ENCODE data around the gene ASAP3. TPM values are rescaled to one million over a fixed set of nuclear protein-coding genes. Genes with fewer than 3 reads are reported as not detected.

Gene ASAP3
- total and polyA plus RNA-seq, 2 experiments from 2014 or later = 28.8 to 45.1 TPM

DNA sequence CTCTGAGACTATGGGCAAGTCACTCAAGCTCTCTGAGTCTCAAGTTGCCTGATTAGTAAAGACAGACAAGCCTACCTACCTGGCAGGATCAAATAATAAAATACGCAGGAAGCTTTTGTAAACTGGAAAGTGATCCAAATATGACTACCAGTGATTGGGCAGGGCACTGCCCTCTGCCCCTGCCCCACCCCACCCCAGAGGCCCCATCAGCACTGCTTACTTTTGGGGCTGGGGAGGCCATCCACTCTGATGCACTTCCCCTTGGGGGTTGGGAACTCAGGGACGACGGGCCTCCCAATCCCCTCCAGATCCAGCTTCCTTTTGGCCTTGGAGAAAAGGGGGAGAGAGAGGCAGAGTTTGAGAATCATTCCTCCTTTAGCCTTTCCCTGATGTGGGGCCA is 40.2 kb upstream of the ASAP3 start:
- TF ChIP-seq EZH2phosphoT487 (IDR thresholded peaks at IDR 0.05; ENCODE audit: low read depth, severe bottlenecking, unreplicated experiment) (no peak), EZH2 (IDR thresholded peaks at IDR 0.05; ENCODE audit: borderline replicate concordance) (no peak), CTCF (IDR thresholded peaks at IDR 0.05; ENCODE audit: poor library complexity) (no peak)
- Histone ChIP-seq H2AFZ (no peak overlapping the region), H3K4me2 (no peak overlapping the region), H3K9me2 (replicated peaks; ENCODE audit: insufficient read depth) (no peaks in the 10 kb centered on the region), H4K20me1 (ENCODE audit: insufficient read depth, poor library complexity, severe bottlenecking) (no peaks in the 10 kb centered on the region), H3K36me3 (replicated peaks; ENCODE audit: insufficient read depth, low read depth) (no peaks in the 10 kb centered on the region), H3K4me1 (ENCODE audit: insufficient read depth) (peaks cover 16% of the 10 kb centered on the region), H3K27me3 (no peaks in the 10 kb centered on the region), H3K79me2 (no peaks in the 10 kb centered on the region), H3K9me3 (ENCODE audit: low read depth) (no peaks in the 10 kb centered on the region), H3K4me3 (no peak overlapping the region), H3K27ac (no peak overlapping the region)
- 79% methylated on average over 3 of the region's 3 CpGs for WGBS (ENCODE audit: low lambda C conversion rate, missing lambda C conversion rate)
- no peak for DNase-seq (ENCODE audit: low spot score)

DNA sequence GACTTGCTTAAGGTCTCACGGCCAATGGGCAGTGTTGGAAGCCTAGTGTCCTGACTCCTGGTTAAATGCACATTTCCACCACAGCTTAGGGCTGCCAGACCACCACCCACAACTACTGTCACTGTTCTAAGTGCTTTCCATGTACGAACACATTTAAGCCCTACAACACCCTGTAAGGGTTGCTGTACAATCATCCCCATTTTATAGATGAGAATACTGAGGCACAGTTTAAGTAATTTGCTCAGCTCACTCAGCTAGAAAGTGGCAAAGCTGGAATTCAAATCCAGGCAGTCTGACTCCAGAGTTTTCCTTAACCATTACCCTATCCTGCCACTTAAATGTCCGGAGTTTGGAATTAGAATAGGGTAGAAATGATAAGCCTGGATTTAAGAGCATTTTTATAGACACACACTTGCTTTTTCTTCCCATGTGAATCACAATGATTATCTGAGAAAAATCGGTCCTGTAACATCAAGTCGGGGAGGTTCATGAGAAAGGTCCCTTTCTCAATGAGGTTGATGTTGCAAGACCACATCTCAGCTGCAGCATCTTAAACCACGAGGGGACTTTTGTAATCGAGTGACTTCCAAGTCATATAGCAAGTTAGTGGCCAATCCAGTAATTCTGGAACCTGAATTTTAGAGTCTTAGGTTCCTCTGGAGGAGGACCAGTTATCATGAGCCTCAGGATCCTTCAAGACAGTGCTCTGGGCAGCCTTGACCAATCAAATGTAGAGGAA is 38.4 kb upstream of the ASAP3 start:
- no peak overlapping the region for H3K4me2 ChIP-seq
- H3K4me1 ChIP-seq (ENCODE audit: insufficient read depth) = no peaks in the 10 kb centered on the region
- no peaks in the 10 kb centered on the region for H4K20me1 ChIP-seq (ENCODE audit: insufficient read depth, poor library complexity, severe bottlenecking)
- no peak overlapping the region for H3K4me3 ChIP-seq
- H3K9me2 ChIP-seq (replicated peaks; ENCODE audit: insufficient read depth) = no peaks in the 10 kb centered on the region
- H3K36me3 ChIP-seq (replicated peaks; ENCODE audit: insufficient read depth, low read depth) = no peaks in the 10 kb centered on the region
- H2AFZ ChIP-seq = no peak overlapping the region
- 96% methylated on average over 7 of the region's 7 CpGs for WGBS (ENCODE audit: low lambda C conversion rate, missing lambda C conversion rate)
- no peak overlapping the region for H3K27ac ChIP-seq
- H3K9me3 ChIP-seq (ENCODE audit: low read depth) = no peaks in the 10 kb centered on the region
- DNase-seq (ENCODE audit: low spot score) = no peak
- H3K79me2 ChIP-seq = no peaks in the 10 kb centered on the region
- no peaks in the 10 kb centered on the region for H3K27me3 ChIP-seq
- TF ChIP-seq CTCF (IDR thresholded peaks at IDR 0.05; ENCODE audit: poor library complexity) = no peak
- TF ChIP-seq EZH2 (IDR thresholded peaks at IDR 0.05; ENCODE audit: borderline replicate concordance) = no peak

GRCh38 chr1:23521588-23521987 is 37.6 kb upstream of the ASAP3 start:
- TF ChIP-seq CTCF (IDR thresholded peaks at IDR 0.05; ENCODE audit: poor library complexity) (no peak), EZH2phosphoT487 (IDR thresholded peaks at IDR 0.05; ENCODE audit: low read depth, severe bottlenecking, unreplicated experiment) (no peak), EZH2 (IDR thresholded peaks at IDR 0.05; ENCODE audit: borderline replicate concordance) (no peak)
- Histone ChIP-seq H3K9me3 (ENCODE audit: low read depth) (no peaks in the 10 kb centered on the region), H2AFZ (no peak overlapping the region), H3K79me2 (no peaks in the 10 kb centered on the region), H3K27me3 (no peaks in the 10 kb centered on the region), H3K9me2 (replicated peaks; ENCODE audit: insufficient read depth) (no peaks in the 10 kb centered on the region), H3K4me1 (ENCODE audit: insufficient read depth) (no peaks in the 10 kb centered on the region), H3K36me3 (replicated peaks; ENCODE audit: insufficient read depth, low read depth) (no peaks in the 10 kb centered on the region), H3K4me3 (no peak overlapping the region), H4K20me1 (ENCODE audit: insufficient read depth, poor library complexity, severe bottlenecking) (no peaks in the 10 kb centered on the region), H3K4me2 (no peak overlapping the region), H3K27ac (no peak overlapping the region)
- 96% methylated on average over 16 of the region's 16 CpGs for WGBS (ENCODE audit: low lambda C conversion rate, missing lambda C conversion rate)
- DNase-seq (ENCODE audit: low spot score) = no peak

Measured in hepatocyte (in vitro differentiated cells).